ENCODE results near the gene KDELR3. TPM values are rescaled to one million over a fixed set of nuclear protein-coding genes. Genes with fewer than 3 reads are reported as not detected.

KDELR3 gene
- total RNA-seq, 2 donors from 2014 or later: 0.31 to 0.37 TPM

DNA sequence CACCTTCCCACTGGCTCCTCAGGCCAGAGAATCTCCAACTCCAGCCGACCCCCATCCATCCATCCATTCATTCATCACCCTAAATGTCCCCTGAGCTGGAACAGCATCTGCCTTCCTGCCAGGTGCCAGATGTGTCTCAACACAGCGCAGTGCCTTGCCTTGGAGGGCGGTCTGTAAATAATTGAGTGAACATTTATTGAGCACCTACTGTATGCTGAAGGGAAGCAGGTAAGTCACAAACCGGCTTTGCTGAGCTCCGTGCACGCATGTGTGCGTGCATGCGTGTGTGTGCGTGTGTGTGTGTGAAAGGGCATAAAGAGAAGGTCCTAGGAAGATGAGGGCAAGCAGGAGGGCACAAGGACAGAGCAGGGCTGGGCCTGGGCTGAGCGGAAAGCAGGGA, 23.1 kb upstream of the KDELR3 start:
- no peak for ATAC-seq (replicated peaks in 1 of 2)
- no peak overlapping the region for H3K4me3 Mint-ChIP-seq
- H3K27ac Mint-ChIP-seq: no peak overlapping the region
- no peaks in the 10 kb centered on the region for H3K9me3 Mint-ChIP-seq
- DNase-seq: no peak
- H3K27me3 Mint-ChIP-seq (ENCODE audit: low read depth): peaks cover 6% of the 10 kb centered on the region
- H3K4me1 Mint-ChIP-seq (ENCODE audit: low read depth): no peaks in the 10 kb centered on the region
- no peaks in the 10 kb centered on the region for H3K36me3 Mint-ChIP-seq (ENCODE audit: insufficient read depth in 2 of 2)

DNA sequence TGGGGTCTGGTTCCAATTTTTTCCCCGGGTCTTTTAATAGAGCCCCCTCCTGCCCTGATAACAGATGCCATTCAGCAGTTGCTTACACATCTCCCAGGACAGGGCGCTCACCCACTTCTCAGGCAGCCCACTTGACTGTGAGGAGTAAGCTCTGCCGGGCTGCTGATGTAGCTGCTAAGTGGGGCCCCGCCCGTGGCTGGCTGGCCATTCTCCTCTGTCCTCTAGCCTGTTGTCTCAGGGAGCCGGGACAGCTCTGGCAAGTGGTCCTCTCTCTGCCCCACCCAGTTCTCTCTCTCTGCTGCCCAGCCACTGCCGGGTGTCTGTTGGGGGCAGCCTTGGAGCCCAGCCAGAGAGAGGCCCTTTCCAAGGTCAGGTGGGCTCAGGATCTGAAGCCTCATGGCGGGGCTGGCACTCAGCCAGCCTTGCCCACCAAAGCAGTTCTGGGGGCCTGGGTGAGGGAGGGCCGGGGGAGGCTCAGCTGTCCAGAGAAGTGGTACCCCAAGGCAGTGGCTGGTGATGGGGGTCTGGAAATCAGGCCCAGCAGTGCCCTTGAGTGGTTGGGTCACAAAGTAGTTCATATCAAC, 21.8 kb upstream of the KDELR3 start:
- Mint-ChIP-seq H3K4me1 (ENCODE audit: low read depth) (no peaks in the 10 kb centered on the region), H3K4me3 (no peak overlapping the region), H3K36me3 (ENCODE audit: insufficient read depth in 2 of 2) (no peaks in the 10 kb centered on the region), H3K9me3 (no peaks in the 10 kb centered on the region), H3K27ac (no peak overlapping the region), H3K27me3 (ENCODE audit: low read depth) (peaks cover 11% of the 10 kb centered on the region)
- DNase-seq (no peak), ATAC-seq (replicated peaks in 1 of 2) (no peak)

- Mint-ChIP-seq H3K4me3 (no peak overlapping the region), H3K4me1 (ENCODE audit: low read depth) (no peaks in the 10 kb centered on the region), H3K27me3 (ENCODE audit: low read depth) (peaks cover 41% of the 10 kb centered on the region), H3K27ac (no peak overlapping the region), H3K9me3 (no peaks in the 10 kb centered on the region), H3K36me3 (ENCODE audit: insufficient read depth in 2 of 2) (no peaks in the 10 kb centered on the region)
- ATAC-seq (replicated peaks in 1 of 2): no peak
- DNase-seq: no peak
Measured at GRCh38 chr22:38448945-38449745, 18.8 kb upstream of the KDELR3 start.

DNA sequence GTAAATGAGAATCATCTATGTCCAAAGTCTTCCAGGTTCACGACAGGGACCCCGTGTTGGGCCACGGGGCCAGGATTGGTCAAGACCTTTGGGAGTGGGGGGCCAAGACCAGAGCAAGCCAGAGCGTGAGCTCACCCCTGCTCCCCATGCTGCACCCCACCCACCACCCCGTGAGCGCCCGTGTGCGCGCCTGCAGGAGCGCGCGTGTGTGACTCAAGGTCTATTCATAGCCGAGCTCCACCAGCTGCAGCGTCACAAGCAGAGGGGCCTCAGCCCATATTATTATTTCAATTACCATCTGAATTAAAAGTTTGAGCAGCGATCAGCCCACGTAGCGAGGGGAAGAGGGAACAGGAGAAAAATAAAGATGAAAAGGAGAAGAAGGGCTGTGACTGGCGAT, 18.1 kb upstream of the KDELR3 start:
- no peaks in the 10 kb centered on the region for H3K36me3 Mint-ChIP-seq (ENCODE audit: insufficient read depth in 2 of 2)
- peaks cover 46% of the 10 kb centered on the region for H3K27me3 Mint-ChIP-seq (ENCODE audit: low read depth)
- no peak overlapping the region for H3K4me3 Mint-ChIP-seq
- no peaks in the 10 kb centered on the region for H3K9me3 Mint-ChIP-seq
- no peaks in the 10 kb centered on the region for H3K4me1 Mint-ChIP-seq (ENCODE audit: low read depth)
- no peak for ATAC-seq (replicated peaks in 1 of 2)
- DNase-seq: no peak
- H3K27ac Mint-ChIP-seq: no peak overlapping the region

DNA sequence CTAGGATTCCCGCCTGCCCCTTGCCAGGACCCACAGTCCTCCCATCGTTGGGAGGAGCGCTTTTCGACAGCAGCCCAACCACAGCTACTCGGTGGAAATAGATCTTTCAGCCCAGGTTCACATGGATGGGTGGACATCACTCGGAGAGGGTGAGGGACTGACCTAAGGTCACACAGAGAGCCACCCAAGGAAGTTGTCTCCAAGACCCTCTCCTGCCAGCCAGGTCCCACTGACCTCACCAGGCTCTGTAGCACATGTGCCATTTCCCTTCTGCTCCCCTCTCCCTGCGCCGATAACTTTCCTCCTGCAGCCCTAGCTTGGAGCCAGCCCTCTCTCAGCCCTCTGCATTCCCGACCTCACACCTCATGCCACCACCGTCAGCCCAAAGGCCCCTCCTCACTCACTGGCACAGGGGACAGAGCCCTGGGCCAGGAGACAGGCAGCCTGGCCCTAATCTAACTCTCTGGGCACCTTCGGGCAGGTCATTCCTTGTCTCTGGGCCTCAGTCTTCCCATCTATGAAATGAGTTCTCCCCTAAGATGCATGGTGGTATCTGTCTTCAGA, 17.6 kb upstream of the KDELR3 start:
- H3K27ac Mint-ChIP-seq: no peak overlapping the region
- no peak for DNase-seq
- H3K36me3 Mint-ChIP-seq (ENCODE audit: insufficient read depth in 2 of 2): no peaks in the 10 kb centered on the region
- ATAC-seq (replicated peaks in 1 of 2): no peak
- peaks cover 46% of the 10 kb centered on the region for H3K27me3 Mint-ChIP-seq (ENCODE audit: low read depth)
- no peaks in the 10 kb centered on the region for H3K4me1 Mint-ChIP-seq (ENCODE audit: low read depth)
- no peak overlapping the region for H3K4me3 Mint-ChIP-seq
- H3K9me3 Mint-ChIP-seq: no peaks in the 10 kb centered on the region

- H3K4me3 Mint-ChIP-seq: no peak overlapping the region
- H3K4me1 Mint-ChIP-seq (ENCODE audit: low read depth): peaks cover under 1% of the 10 kb centered on the region
- no peaks in the 10 kb centered on the region for H3K9me3 Mint-ChIP-seq
- peaks cover 48% of the 10 kb centered on the region for H3K27me3 Mint-ChIP-seq (ENCODE audit: low read depth)
- H3K36me3 Mint-ChIP-seq (ENCODE audit: insufficient read depth in 2 of 2): no peaks in the 10 kb centered on the region
- ATAC-seq (replicated peaks in 1 of 2) (no peak), DNase-seq (no peak)
- H3K27ac Mint-ChIP-seq: no peak overlapping the region
Measured at GRCh38 chr22:38451404-38451803, 16.5 kb upstream of the KDELR3 start.

GRCh38 chr22:38451864-38452263, 16.0 kb upstream of the KDELR3 start:
- ATAC-seq (replicated peaks in 1 of 2): no peak
- Mint-ChIP-seq H3K4me1 (ENCODE audit: low read depth) (peaks cover 5% of the 10 kb centered on the region), H3K27ac (no peak overlapping the region), H3K27me3 (ENCODE audit: low read depth) (peaks cover 53% of the 10 kb centered on the region), H3K36me3 (ENCODE audit: insufficient read depth in 2 of 2) (no peaks in the 10 kb centered on the region), H3K9me3 (no peaks in the 10 kb centered on the region), H3K4me3 (no peak overlapping the region)
- DNase-seq: no peak

DNA sequence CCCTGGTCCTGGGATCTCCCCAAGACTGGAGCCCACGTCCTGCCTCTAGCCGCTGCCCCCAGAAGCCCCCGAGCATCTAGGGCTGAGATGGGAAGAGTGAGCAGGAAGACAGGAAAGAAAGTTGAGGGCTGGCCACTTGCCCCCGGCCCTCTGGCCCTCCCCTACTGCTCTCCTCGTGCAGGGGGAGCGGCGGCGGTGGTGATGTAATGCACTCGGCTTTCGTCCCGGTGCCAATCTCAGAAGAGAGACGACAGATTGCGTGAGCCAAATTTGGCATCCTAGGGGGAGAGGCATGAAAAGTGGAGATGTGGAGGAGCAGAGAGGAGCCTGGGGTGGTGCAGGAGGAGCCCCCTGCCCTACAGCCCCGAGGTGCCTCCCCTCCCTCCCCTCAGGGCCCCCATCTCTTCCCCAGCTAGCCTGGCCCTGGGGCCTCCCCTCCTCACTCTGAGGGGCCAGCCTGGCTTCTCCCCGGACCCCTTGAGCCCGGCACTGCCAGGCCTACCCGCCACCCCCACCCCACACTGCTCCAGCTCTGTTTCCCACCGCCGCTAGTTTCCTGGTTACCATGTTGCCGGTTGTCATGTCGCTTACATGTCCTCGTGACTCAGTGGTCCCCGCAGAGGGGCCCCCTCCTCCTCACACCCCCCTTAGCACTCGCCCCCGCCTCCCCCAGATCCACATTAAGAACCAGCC, 15.4 kb upstream of the KDELR3 start:
- Mint-ChIP-seq H3K4me3 (no peak overlapping the region), H3K9me3 (no peaks in the 10 kb centered on the region)

GRCh38 chr22:38453066-38453672, 14.7 kb upstream of the KDELR3 start:
- H3K27ac Mint-ChIP-seq: no peak overlapping the region
- ATAC-seq (replicated peaks in 1 of 2) (no peak), DNase-seq (no peak)
- peaks cover 66% of the 10 kb centered on the region for H3K27me3 Mint-ChIP-seq (ENCODE audit: low read depth)
- H3K36me3 Mint-ChIP-seq (ENCODE audit: insufficient read depth in 2 of 2): no peaks in the 10 kb centered on the region
- no peak overlapping the region for H3K4me3 Mint-ChIP-seq
- peaks cover 6% of the 10 kb centered on the region for H3K4me1 Mint-ChIP-seq (ENCODE audit: low read depth)
- H3K9me3 Mint-ChIP-seq: no peaks in the 10 kb centered on the region

More for the DNA sequence above, 15.4 kb upstream of the KDELR3 start:
- peaks cover 59% of the 10 kb centered on the region for H3K27me3 Mint-ChIP-seq (ENCODE audit: low read depth)
- H3K27ac Mint-ChIP-seq: no peak overlapping the region
- H3K36me3 Mint-ChIP-seq (ENCODE audit: insufficient read depth in 2 of 2): no peaks in the 10 kb centered on the region
- ATAC-seq (replicated peaks in 1 of 2) (no peak), DNase-seq (no peak)
- peaks cover 6% of the 10 kb centered on the region for H3K4me1 Mint-ChIP-seq (ENCODE audit: low read depth)

GRCh38 chr22:38453996-38454352, 13.9 kb upstream of the KDELR3 start:
- no peak for DNase-seq
- Mint-ChIP-seq H3K4me3 (peak overlapping the region in 1 of 2 donors; percentile 81), H3K27me3 (ENCODE audit: low read depth) (peaks cover 74% of the 10 kb centered on the region), H3K9me3 (no peaks in the 10 kb centered on the region), H3K4me1 (ENCODE audit: low read depth) (peaks cover 6% of the 10 kb centered on the region), H3K27ac (no peak overlapping the region), H3K36me3 (ENCODE audit: insufficient read depth in 2 of 2) (no peaks in the 10 kb centered on the region)
- no peak for ATAC-seq (replicated peaks in 1 of 2)

GRCh38 chr22:38454353-38455075, 13.4 kb upstream of the KDELR3 start:
- Mint-ChIP-seq H3K36me3 (ENCODE audit: insufficient read depth in 2 of 2) (no peaks in the 10 kb centered on the region), H3K9me3 (no peaks in the 10 kb centered on the region), H3K4me1 (ENCODE audit: low read depth) (peaks cover 6% of the 10 kb centered on the region), H3K27me3 (ENCODE audit: low read depth) (peaks cover 79% of the 10 kb centered on the region), H3K27ac (no peak overlapping the region), H3K4me3 (peak overlapping the region; percentile 26 to 81)
- ATAC-seq (replicated peaks in 1 of 2): peak; percentile 16 to 30
- DNase-seq: no peak

- Mint-ChIP-seq H3K27me3 (ENCODE audit: low read depth) (peaks cover 82% of the 10 kb centered on the region), H3K4me3 (peak within 1 kb of the TSS; percentile 26 to 81), H3K4me1 (ENCODE audit: low read depth) (peaks cover 6% of the 10 kb centered on the region), H3K27ac (no peak within 1 kb of the TSS), H3K9me3 (no peaks in the 10 kb centered on the region), H3K36me3 (ENCODE audit: insufficient read depth in 2 of 2) (no peaks in the 10 kb centered on the region)
- DNase-seq (no peak), ATAC-seq (replicated peaks in 1 of 2) (peak; percentile 29 to 45)
Measured at GRCh38 chr22:38455076-38455529, 12.8 kb upstream of the KDELR3 start, which contains the start of gene KCNJ4. Gene KCNJ4 (minus strand): TSS chr22:38455199. CDS start chr22:38428132, 27,067 bp downstream.

Measured in activated T-cell treated with anti-CD3 and anti-CD28 coated beads, Interleukin-2, amount 50 U/mL, for 72 hours (primary cell).